Measurements from ENCODE around the gene RNF223.

RNF223 gene

GRCh38 chr1:1092149-1092855 lies 18.2 kb upstream of the RNF223 start:
- Histone ChIP-seq H3K36me3 (ENCODE audit: control insufficient read depth in 2 of 2, insufficient read depth in 2 of 2, low read length in 2 of 2) (no peaks in the 10 kb centered on the region), H3K9me3 (ENCODE audit: control insufficient read depth in 2 of 2, low read length in 2 of 2) (no peaks in the 10 kb centered on the region), H3K27ac (ENCODE audit: low read length) (no peak overlapping the region)

GRCh38 chr1:1091344-1092148 lies 17.4 kb upstream of the RNF223 start:
- H3K27ac ChIP-seq (ENCODE audit: low read length) = no peak overlapping the region
- no peak overlapping the region for H3K9ac ChIP-seq (ENCODE audit: low read length in 2 of 2)
- H3K36me3 ChIP-seq (ENCODE audit: control insufficient read depth in 2 of 2, insufficient read depth in 2 of 2, low read length in 2 of 2) = no peaks in the 10 kb centered on the region
- no peaks in the 10 kb centered on the region for H3K9me3 ChIP-seq (ENCODE audit: control insufficient read depth in 2 of 2, low read length in 2 of 2)
- no peaks in the 10 kb centered on the region for H3K27me3 ChIP-seq (ENCODE audit: control insufficient read depth in 1 of 2, insufficient read depth in 2 of 2, low read length in 2 of 2)
- no peak overlapping the region for H3K4me3 ChIP-seq (ENCODE audit: low read length in 2 of 2)
- no peaks in the 10 kb centered on the region for H3K4me1 ChIP-seq (ENCODE audit: control insufficient read depth, insufficient read depth, low read length)

More at GRCh38 chr1:1092149-1092855, 18.2 kb upstream of the RNF223 start:
- Histone ChIP-seq H3K9ac (ENCODE audit: low read length in 2 of 2) (no peak overlapping the region), H3K4me3 (ENCODE audit: low read length in 2 of 2) (no peak overlapping the region), H3K27me3 (ENCODE audit: control insufficient read depth in 1 of 2, insufficient read depth in 2 of 2, low read length in 2 of 2) (no peaks in the 10 kb centered on the region), H3K4me1 (ENCODE audit: control insufficient read depth, insufficient read depth, low read length) (no peaks in the 10 kb centered on the region)

- no peak overlapping the region for H3K4me3 ChIP-seq (ENCODE audit: low read length in 2 of 2)
- no peak overlapping the region for H3K9ac ChIP-seq (ENCODE audit: low read length in 2 of 2)
- no peaks in the 10 kb centered on the region for H3K36me3 ChIP-seq (ENCODE audit: control insufficient read depth in 2 of 2, insufficient read depth in 2 of 2, low read length in 2 of 2)
- H3K27ac ChIP-seq (ENCODE audit: low read length) = no peak overlapping the region
- H3K9me3 ChIP-seq (ENCODE audit: control insufficient read depth in 2 of 2, low read length in 2 of 2) = no peaks in the 10 kb centered on the region
- no peaks in the 10 kb centered on the region for H3K4me1 ChIP-seq (ENCODE audit: control insufficient read depth, insufficient read depth, low read length)
- H3K27me3 ChIP-seq (ENCODE audit: control insufficient read depth in 1 of 2, insufficient read depth in 2 of 2, low read length in 2 of 2) = no peaks in the 10 kb centered on the region
Measured at GRCh38 chr1:1090424-1091343, 16.6 kb upstream of the RNF223 start.

GRCh38 chr1:1089731-1090423 lies 15.8 kb upstream of the RNF223 start:
- H3K9ac ChIP-seq (ENCODE audit: low read length in 2 of 2) = no peak overlapping the region
- no peaks in the 10 kb centered on the region for H3K27me3 ChIP-seq (ENCODE audit: control insufficient read depth in 1 of 2, insufficient read depth in 2 of 2, low read length in 2 of 2)
- no peaks in the 10 kb centered on the region for H3K9me3 ChIP-seq (ENCODE audit: control insufficient read depth in 2 of 2, low read length in 2 of 2)
- H3K4me1 ChIP-seq (ENCODE audit: control insufficient read depth, insufficient read depth, low read length) = no peaks in the 10 kb centered on the region
- no peak overlapping the region for H3K27ac ChIP-seq (ENCODE audit: low read length)
- no peak overlapping the region for H3K4me3 ChIP-seq (ENCODE audit: low read length in 2 of 2)
- no peaks in the 10 kb centered on the region for H3K36me3 ChIP-seq (ENCODE audit: control insufficient read depth in 2 of 2, insufficient read depth in 2 of 2, low read length in 2 of 2)

GRCh38 chr1:1088801-1089680 lies 14.9 kb upstream of the RNF223 start:
- Histone ChIP-seq H3K9me3 (ENCODE audit: control insufficient read depth in 2 of 2, low read length in 2 of 2) (no peaks in the 10 kb centered on the region), H3K9ac (ENCODE audit: low read length in 2 of 2) (no peak overlapping the region), H3K36me3 (ENCODE audit: control insufficient read depth in 2 of 2, insufficient read depth in 2 of 2, low read length in 2 of 2) (no peaks in the 10 kb centered on the region), H3K4me1 (ENCODE audit: control insufficient read depth, insufficient read depth, low read length) (no peaks in the 10 kb centered on the region), H3K4me3 (ENCODE audit: low read length in 2 of 2) (no peak overlapping the region), H3K27me3 (ENCODE audit: control insufficient read depth in 1 of 2, insufficient read depth in 2 of 2, low read length in 2 of 2) (no peaks in the 10 kb centered on the region), H3K27ac (ENCODE audit: low read length) (no peak overlapping the region)

GRCh38 chr1:1088029-1088800 lies 14.1 kb upstream of the RNF223 start:
- Histone ChIP-seq H3K9me3 (ENCODE audit: control insufficient read depth in 2 of 2, low read length in 2 of 2) (no peaks in the 10 kb centered on the region), H3K4me1 (ENCODE audit: control insufficient read depth, insufficient read depth, low read length) (no peaks in the 10 kb centered on the region), H3K27ac (ENCODE audit: low read length) (no peak overlapping the region), H3K27me3 (ENCODE audit: control insufficient read depth in 1 of 2, insufficient read depth in 2 of 2, low read length in 2 of 2) (no peaks in the 10 kb centered on the region), H3K4me3 (ENCODE audit: low read length in 2 of 2) (no peak overlapping the region), H3K36me3 (ENCODE audit: control insufficient read depth in 2 of 2, insufficient read depth in 2 of 2, low read length in 2 of 2) (no peaks in the 10 kb centered on the region), H3K9ac (ENCODE audit: low read length in 2 of 2) (no peak overlapping the region)

- Histone ChIP-seq H3K9ac (ENCODE audit: low read length in 2 of 2) (no peak overlapping the region), H3K4me1 (ENCODE audit: control insufficient read depth, insufficient read depth, low read length) (no peaks in the 10 kb centered on the region), H3K9me3 (ENCODE audit: control insufficient read depth in 2 of 2, low read length in 2 of 2) (no peaks in the 10 kb centered on the region), H3K36me3 (ENCODE audit: control insufficient read depth in 2 of 2, insufficient read depth in 2 of 2, low read length in 2 of 2) (no peaks in the 10 kb centered on the region), H3K27ac (ENCODE audit: low read length) (no peak overlapping the region), H3K27me3 (ENCODE audit: control insufficient read depth in 1 of 2, insufficient read depth in 2 of 2, low read length in 2 of 2) (no peaks in the 10 kb centered on the region), H3K4me3 (ENCODE audit: low read length in 2 of 2) (no peak overlapping the region)
Measured at GRCh38 chr1:1087351-1088028, 13.4 kb upstream of the RNF223 start.

GRCh38 chr1:1086911-1087341 lies 12.8 kb upstream of the RNF223 start:
- no peak overlapping the region for H3K27ac ChIP-seq (ENCODE audit: low read length)
- H3K4me3 ChIP-seq (ENCODE audit: low read length in 2 of 2) = no peak overlapping the region
- H3K27me3 ChIP-seq (ENCODE audit: control insufficient read depth in 1 of 2, insufficient read depth in 2 of 2, low read length in 2 of 2) = no peaks in the 10 kb centered on the region
- H3K9me3 ChIP-seq (ENCODE audit: control insufficient read depth in 2 of 2, low read length in 2 of 2) = no peaks in the 10 kb centered on the region
- H3K4me1 ChIP-seq (ENCODE audit: control insufficient read depth, insufficient read depth, low read length) = no peaks in the 10 kb centered on the region
- no peaks in the 10 kb centered on the region for H3K36me3 ChIP-seq (ENCODE audit: control insufficient read depth in 2 of 2, insufficient read depth in 2 of 2, low read length in 2 of 2)
- H3K9ac ChIP-seq (ENCODE audit: low read length in 2 of 2) = no peak overlapping the region
